Body of pancreas (tissue), 4 donors: Measurements from ENCODE around the gene MED17.

Experiments used
- POLR2A ChIP-seq, 3 donors: fragments of 450-650 bp; IDR thresholded peaks; one replicate each; pipeline ENCODE4 v1.6.1; 2016; ENCODE audit warnings: antibody characterized with exemption in 3 of 3, mild to moderate bottlenecking in 2 of 3
- TF ChIP-seq, protein P1 (sequence below), 7 experiments: fragments of 450-650 bp in 4 of 7; fragments of 200-600 bp in 3 of 7; sonication (generic) in 3 of 7; IDR thresholded peaks; one replicate each; pipeline ENCODE4 v1.5.1; 2016 to 2019; ENCODE audit warnings: antibody characterized with exemption in 7 of 7

DNA sequence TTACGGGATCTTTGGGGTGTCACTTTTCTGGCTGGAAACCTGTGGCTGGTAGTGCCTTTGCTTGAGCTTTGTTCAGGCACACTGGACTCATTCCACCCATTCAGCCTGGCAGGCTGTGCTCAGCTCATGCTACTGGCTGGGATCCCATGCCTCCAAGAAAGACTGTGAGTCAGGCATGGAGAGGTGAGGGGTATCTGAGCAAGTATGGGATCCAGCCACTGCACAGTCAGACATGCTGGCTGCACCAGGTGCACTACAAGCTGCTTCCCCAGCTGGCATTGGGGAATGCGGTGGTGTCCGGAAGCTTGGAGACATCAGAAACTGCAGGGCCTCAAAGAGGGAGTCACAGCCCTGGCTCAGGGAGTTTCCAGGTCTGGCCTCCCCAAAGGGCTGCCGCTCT is 12.0 kb upstream of the MED17 start:
- no peak for TF ChIP-seq POLR2A (IDR thresholded peaks at IDR 0.05)
- TF ChIP-seq, protein P1, sequence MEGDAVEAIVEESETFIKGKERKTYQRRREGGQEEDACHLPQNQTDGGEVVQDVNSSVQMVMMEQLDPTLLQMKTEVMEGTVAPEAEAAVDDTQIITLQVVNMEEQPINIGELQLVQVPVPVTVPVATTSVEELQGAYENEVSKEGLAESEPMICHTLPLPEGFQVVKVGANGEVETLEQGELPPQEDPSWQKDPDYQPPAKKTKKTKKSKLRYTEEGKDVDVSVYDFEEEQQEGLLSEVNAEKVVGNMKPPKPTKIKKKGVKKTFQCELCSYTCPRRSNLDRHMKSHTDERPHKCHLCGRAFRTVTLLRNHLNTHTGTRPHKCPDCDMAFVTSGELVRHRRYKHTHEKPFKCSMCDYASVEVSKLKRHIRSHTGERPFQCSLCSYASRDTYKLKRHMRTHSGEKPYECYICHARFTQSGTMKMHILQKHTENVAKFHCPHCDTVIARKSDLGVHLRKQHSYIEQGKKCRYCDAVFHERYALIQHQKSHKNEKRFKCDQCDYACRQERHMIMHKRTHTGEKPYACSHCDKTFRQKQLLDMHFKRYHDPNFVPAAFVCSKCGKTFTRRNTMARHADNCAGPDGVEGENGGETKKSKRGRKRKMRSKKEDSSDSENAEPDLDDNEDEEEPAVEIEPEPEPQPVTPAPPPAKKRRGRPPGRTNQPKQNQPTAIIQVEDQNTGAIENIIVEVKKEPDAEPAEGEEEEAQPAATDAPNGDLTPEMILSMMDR (IDR thresholded peaks at IDR 0.05) = no peak
